H9 (cell line): ENCODE data around the gene UNK. TPM values are rescaled to one million over a fixed set of nuclear protein-coding genes. Genes with fewer than 3 reads are reported as not detected.

ENCODE experiments used
- DNase-seq: peaks from one replicate; pipeline ENCODE4 v3.0.0-alpha.2; 2017
- H2AFZ ChIP-seq: one replicate; pipeline ENCODE4 v1.6.1; 2013; ENCODE audit warnings: mild to moderate bottlenecking, low read length, control low read depth, moderate library complexity
- H2AK5ac ChIP-seq: 2 replicates; pipeline ENCODE4 v1.6.1; 2013; ENCODE audit warnings: low read length, control low read depth, mixed read lengths; ENCODE audit not compliant: insufficient read length
- H2BK120ac ChIP-seq: one replicate; pipeline ENCODE4 v1.6.1; 2013; ENCODE audit warnings: low read depth, mild to moderate bottlenecking, low read length, control low read depth, inconsistent platforms; ENCODE audit not compliant: poor library complexity, severe bottlenecking
- H2BK12ac ChIP-seq: 2 replicates; pipeline ENCODE4 v1.6.1; 2013; ENCODE audit warnings: low read length, control low read depth, mixed read lengths, low read depth; ENCODE audit not compliant: insufficient read length
- H2BK15ac ChIP-seq: 2 replicates; pipeline ENCODE4 v1.6.1; 2013; ENCODE audit warnings: low read depth, low read length, control low read depth
- H2BK20ac ChIP-seq: one replicate; pipeline ENCODE4 v1.6.1; 2013; ENCODE audit warnings: low read depth, mild to moderate bottlenecking, low read length, control low read depth, inconsistent platforms; ENCODE audit not compliant: poor library complexity, severe bottlenecking
- H2BK5ac ChIP-seq: 2 replicates; pipeline ENCODE4 v1.6.1; 2013; ENCODE audit warnings: low read length, control low read depth, mixed read lengths; ENCODE audit not compliant: insufficient read length
- H3K14ac ChIP-seq: 2 replicates; pipeline ENCODE4 v1.6.1; 2013; ENCODE audit warnings: low read length, control low read depth; ENCODE audit not compliant: insufficient read depth
- H3K18ac ChIP-seq: 2 replicates; pipeline ENCODE4 v1.6.1; 2013; ENCODE audit warnings: low read depth, mild to moderate bottlenecking, mixed read lengths, low read length, control low read depth; ENCODE audit not compliant: insufficient read length
- H3K23ac ChIP-seq: 2 replicates; pipeline ENCODE4 v1.6.1; 2013; ENCODE audit warnings: low read length, control low read depth, mixed read lengths, low read depth; ENCODE audit not compliant: insufficient read length
- H3K23me2 ChIP-seq: 2 replicates; pipeline ENCODE4 v1.6.1; 2013; ENCODE audit warnings: low read depth, mild to moderate bottlenecking, mixed read lengths, low read length, control low read depth; ENCODE audit not compliant: insufficient read length, poor library complexity, severe bottlenecking
- H3K27ac ChIP-seq: 2 replicates; pipeline ENCODE4 v1.5.1; 2013; ENCODE audit warnings: low read length, control low read depth, mixed read lengths, low read depth; ENCODE audit not compliant: insufficient read length
- H3K27me3 ChIP-seq: 2 replicates; pipeline ENCODE4 v1.6.1; 2013; ENCODE audit warnings: low read length, control low read depth, inconsistent platforms; ENCODE audit not compliant: insufficient read depth
- H3K4ac ChIP-seq: 2 replicates; pipeline ENCODE4 v1.6.1; 2013; ENCODE audit warnings: low read depth, mild to moderate bottlenecking, control low read depth, inconsistent platforms, low read length, moderate library complexity
- H3K4me1 ChIP-seq: 2 replicates; pipeline ENCODE4 v1.6.1; 2013; ENCODE audit warnings: low read length, control low read depth, inconsistent platforms; ENCODE audit not compliant: insufficient read depth
- H3K4me2 ChIP-seq: 2 replicates; pipeline ENCODE4 v1.6.1; 2013; ENCODE audit warnings: low read length, control low read depth, mixed read lengths; ENCODE audit not compliant: insufficient read length, insufficient read depth
- H3K56ac ChIP-seq: 2 replicates; pipeline ENCODE4 v1.6.1; 2013; ENCODE audit warnings: low read depth, mild to moderate bottlenecking, mixed read lengths, low read length, control low read depth; ENCODE audit not compliant: insufficient read length
- H3K79me1 ChIP-seq: 2 replicates; pipeline ENCODE4 v1.6.1; 2013; ENCODE audit warnings: low read depth, mild to moderate bottlenecking, moderate library complexity, low read length, control low read depth, inconsistent platforms; ENCODE audit not compliant: insufficient read depth, poor library complexity, severe bottlenecking
- H3K79me2 ChIP-seq: 2 replicates; pipeline ENCODE4 v1.6.1; 2013; ENCODE audit warnings: low read length, control low read depth, inconsistent platforms; ENCODE audit not compliant: insufficient read depth
- H3K9ac ChIP-seq: 2 replicates; pipeline ENCODE4 v1.6.1; 2013; ENCODE audit warnings: low read length, control low read depth, mixed read lengths; ENCODE audit not compliant: insufficient read length; ENCODE audit errors: extremely low read depth
- H3K9me3 ChIP-seq: one replicate; pipeline ENCODE4 v1.6.1; 2013; ENCODE audit warnings: low read depth, low read length, inconsistent platforms; ENCODE audit not compliant: control insufficient read depth
- H3T11ph ChIP-seq: one replicate; pipeline ENCODE4 v1.6.1; 2013; ENCODE audit warnings: mild to moderate bottlenecking, low read length, control low read depth, inconsistent platforms
- H4K20me1 ChIP-seq: one replicate; pipeline ENCODE4 v1.6.1; 2013; ENCODE audit not compliant: control insufficient read depth, insufficient read length, insufficient read depth
- H4K5ac ChIP-seq: 2 replicates; pipeline ENCODE4 v1.6.1; 2013; ENCODE audit warnings: low read depth, mild to moderate bottlenecking, mixed read lengths, low read length, control low read depth; ENCODE audit not compliant: insufficient read length
- H4K8ac ChIP-seq: replicated peaks from 2 replicates; pipeline ENCODE4 v1.6.1; 2013; ENCODE audit warnings: low read length, control low read depth, mixed read lengths, low read depth; ENCODE audit not compliant: insufficient read length
- H4K91ac ChIP-seq: 2 replicates; pipeline ENCODE4 v1.6.1; 2013; ENCODE audit warnings: low read depth, mild to moderate bottlenecking, moderate library complexity, mixed read lengths, low read length, control low read depth; ENCODE audit not compliant: insufficient read length
- H3K27ac Mint-ChIP-seq, 3 experiments: 2 replicates in 2 of 3; 3 replicates in 1 of 3; pipeline ENCODE4 v1.8.0; 2020 to 2021; ENCODE audit warnings: mixed read lengths in 3 of 3, mild to moderate bottlenecking in 1 of 3, moderate library complexity in 1 of 3
- H3K27me3 Mint-ChIP-seq: 2 replicates; pipeline ENCODE4 v1.8.0; 2021; ENCODE audit warnings: low read depth, mild to moderate bottlenecking, moderate library complexity, mixed read lengths
- H3K36me3 Mint-ChIP-seq, 3 experiments: 2 replicates in 2 of 3; 3 replicates in 1 of 3; pipeline ENCODE4 v1.8.0; 2020 to 2021; ENCODE audit warnings: low read depth in 3 of 3, mixed read lengths in 3 of 3; ENCODE audit not compliant: insufficient read depth in 1 of 3
- H3K4me1 Mint-ChIP-seq, 2 experiments: 2 replicates each; pipeline ENCODE4 v1.8.0; 2020; ENCODE audit warnings: mixed read lengths in 2 of 2
- H3K4me3 Mint-ChIP-seq, 2 experiments: 2 replicates in 1 of 2; 3 replicates in 1 of 2; pipeline ENCODE4 v1.8.0; 2020 to 2021; ENCODE audit warnings: mild to moderate bottlenecking in 2 of 2, mixed read lengths in 2 of 2, moderate library complexity in 1 of 2
- H3K9me3 Mint-ChIP-seq, 2 experiments: 2 replicates in 1 of 2; 3 replicates in 1 of 2; pipeline ENCODE4 v1.8.0; 2020; ENCODE audit warnings: mild to moderate bottlenecking in 2 of 2, mixed read lengths in 2 of 2, moderate library complexity in 1 of 2
- WGBS: extraction: QIAGEN DNeasy Blood & Tissue Kit; methylation state at CpG from one replicate; pipeline ENCODE4 v1.1.7; 2013; ENCODE audit warnings: missing lambda C conversion rate, low lambda C conversion rate, mixed read lengths; ENCODE audit not compliant: insufficient read length; ENCODE audit errors: extremely low coverage; 5-methylcytosine and 5-hydroxymethylcytosine counted together
- total RNA-seq: library from RNA; stranded (reverse); gene quantifications from 2 replicates; pipeline ENCODE4 v1.2.1, GENCODE V29; 2021
- TF ChIP-seq, protein P1 (sequence below): fragments of 200-600 bp; sonication (generic); conservative IDR thresholded peaks from 3 replicates; pipeline ENCODE4 v1.8.0; 2021; ENCODE audit warnings: antibody characterized with exemption, mild to moderate bottlenecking

UNK gene
- total RNA-seq, 1 experiment from 2014 or later: 36.4 TPM

DNA sequence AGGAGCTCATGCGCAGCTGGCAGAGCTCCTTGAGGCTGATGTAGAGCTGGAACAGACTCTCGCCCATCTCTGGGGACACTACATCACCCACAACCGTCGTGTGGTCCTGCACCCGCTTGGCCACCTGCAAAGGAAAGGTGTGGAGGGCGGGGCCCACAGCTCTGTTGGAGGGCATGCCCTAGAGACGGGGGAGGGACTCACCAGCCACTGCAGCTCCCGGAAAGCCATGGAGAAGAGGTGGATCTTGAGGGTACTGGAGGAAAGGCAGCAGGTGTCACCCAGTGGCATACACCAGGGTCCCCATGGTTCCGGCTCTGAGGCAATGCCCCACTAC, 51.0 kb downstream of the UNK start:
- Histone ChIP-seq H4K91ac (no peak overlapping the region), H4K8ac (no peak overlapping the region), H3K23me2 (no peaks in the 10 kb centered on the region), H2BK5ac (no peak overlapping the region), H2BK12ac (no peak overlapping the region), H2BK20ac (no peak overlapping the region), H2BK15ac (no peak overlapping the region), H3K4ac (no peak overlapping the region), H2AFZ (no peak overlapping the region), H3K18ac (no peak overlapping the region), H3K4me2 (no peak overlapping the region), H3K9me3 (no peaks in the 10 kb centered on the region), H2AK5ac (no peak overlapping the region), H3K79me2 (no peaks in the 10 kb centered on the region), H4K5ac (no peak overlapping the region), H3K27ac (no peak overlapping the region), H3K23ac (no peak overlapping the region), H3K14ac (no peak overlapping the region), H3K27me3 (no peaks in the 10 kb centered on the region), H3T11ph (no peak overlapping the region), H3K4me1 (peaks cover 5% of the 10 kb centered on the region; the same call in 1 of the 2 replicates), H2BK120ac (no peak overlapping the region), H3K9ac (no peak overlapping the region), H3K79me1 (no peaks in the 10 kb centered on the region), H4K20me1 (no peaks in the 10 kb centered on the region), H3K56ac (no peak overlapping the region)
- Mint-ChIP-seq H3K4me1 (peaks cover 15 to 30% of the 10 kb centered on the region in 2 experiments), H3K36me3 (no peaks in the 10 kb centered on the region), H3K4me3 (no peak overlapping the region), H3K9me3 (no peaks in the 10 kb centered on the region), H3K27me3 (no peaks in the 10 kb centered on the region), H3K27ac (no peak overlapping the region)
- no CpG with 5 or more reads among the region's 9 CpGs for WGBS
- TF ChIP-seq, protein P1, sequence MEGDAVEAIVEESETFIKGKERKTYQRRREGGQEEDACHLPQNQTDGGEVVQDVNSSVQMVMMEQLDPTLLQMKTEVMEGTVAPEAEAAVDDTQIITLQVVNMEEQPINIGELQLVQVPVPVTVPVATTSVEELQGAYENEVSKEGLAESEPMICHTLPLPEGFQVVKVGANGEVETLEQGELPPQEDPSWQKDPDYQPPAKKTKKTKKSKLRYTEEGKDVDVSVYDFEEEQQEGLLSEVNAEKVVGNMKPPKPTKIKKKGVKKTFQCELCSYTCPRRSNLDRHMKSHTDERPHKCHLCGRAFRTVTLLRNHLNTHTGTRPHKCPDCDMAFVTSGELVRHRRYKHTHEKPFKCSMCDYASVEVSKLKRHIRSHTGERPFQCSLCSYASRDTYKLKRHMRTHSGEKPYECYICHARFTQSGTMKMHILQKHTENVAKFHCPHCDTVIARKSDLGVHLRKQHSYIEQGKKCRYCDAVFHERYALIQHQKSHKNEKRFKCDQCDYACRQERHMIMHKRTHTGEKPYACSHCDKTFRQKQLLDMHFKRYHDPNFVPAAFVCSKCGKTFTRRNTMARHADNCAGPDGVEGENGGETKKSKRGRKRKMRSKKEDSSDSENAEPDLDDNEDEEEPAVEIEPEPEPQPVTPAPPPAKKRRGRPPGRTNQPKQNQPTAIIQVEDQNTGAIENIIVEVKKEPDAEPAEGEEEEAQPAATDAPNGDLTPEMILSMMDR: no peak
- DNase-seq: no peak
